ENCODE measurements around the gene TMSB4X.

TMSB4X gene

GRCh38 chrX:12992544-12993118 lies 17.7 kb downstream of the TMSB4X start:
- H3K4me3 ChIP-seq (ENCODE audit: low read depth, low read length), result no peak overlapping the region
- no peak for DNase-seq (ENCODE audit: low read depth)
- TF ChIP-seq CTCF (conservative IDR thresholded peaks at IDR 0.05; ENCODE audit: low read depth, low read length), result no peak

- TF ChIP-seq CTCF (conservative IDR thresholded peaks at IDR 0.05; ENCODE audit: low read depth, low read length), result no peak
- no peak overlapping the region for H3K4me3 ChIP-seq (ENCODE audit: low read depth, low read length)
- no peak for DNase-seq (ENCODE audit: low read depth)
Measured at GRCh38 chrX:12993826-12994225, 18.9 kb downstream of the TMSB4X start.

- TF ChIP-seq CTCF (conservative IDR thresholded peaks at IDR 0.05; ENCODE audit: low read depth, low read length), result no peak
- H3K4me3 ChIP-seq (ENCODE audit: low read depth, low read length), result no peak overlapping the region
- no peak for DNase-seq (ENCODE audit: low read depth)
Measured at GRCh38 chrX:12994321-12994720, 19.4 kb downstream of the TMSB4X start.

GRCh38 chrX:12996934-12997435 lies 22.1 kb downstream of the TMSB4X start:
- DNase-seq (ENCODE audit: low read depth), result no peak
- no peak for TF ChIP-seq CTCF (conservative IDR thresholded peaks at IDR 0.05; ENCODE audit: low read depth, low read length)

GRCh38 chrX:12997906-12998687 lies 23.2 kb downstream of the TMSB4X start:
- H3K4me3 ChIP-seq (ENCODE audit: low read depth, low read length), result no peak overlapping the region
- no peak for DNase-seq (ENCODE audit: low read depth)

More at GRCh38 chrX:12996934-12997435, 22.1 kb downstream of the TMSB4X start:
- H3K4me3 ChIP-seq (ENCODE audit: low read depth, low read length), result no peak overlapping the region

GRCh38 chrX:12999422-12999821 lies 24.5 kb downstream of the TMSB4X start:
- no peak overlapping the region for H3K4me3 ChIP-seq (ENCODE audit: low read depth, low read length)
- no peak for TF ChIP-seq CTCF (conservative IDR thresholded peaks at IDR 0.05; ENCODE audit: low read depth, low read length)
- peak; percentile 77 for DNase-seq (ENCODE audit: low read depth)

More at GRCh38 chrX:12997906-12998687, 23.2 kb downstream of the TMSB4X start:
- no peak for TF ChIP-seq CTCF (conservative IDR thresholded peaks at IDR 0.05; ENCODE audit: low read depth, low read length)

Data from choroid plexus epithelial cell (primary cell).